Natural killer cell treated with Interleukin-12 subunit alpha and Interleukin-12 subunit beta and Interleukin-15 and Interleukin-18, amount 100 ng/mL, for 72 hours (primary cell): Measurements from ENCODE around the gene KRTAP13-4. TPM values are rescaled to one million over a fixed set of nuclear protein-coding genes. Genes with fewer than 3 reads are reported as not detected.

Source experiments
- ATAC-seq, 2 donors: fragments of 150-1000 bp; cut with Tn5 transposase in 1 of 2; sonication (Bioruptor Pico), chemical (Tn5 transposase) in 1 of 2; 2 replicates each; pipeline ENCODE4 v1.10.0; 2021
- DNase-seq: peaks from one replicate; pipeline ENCODE4 v3.0.0; 2022; ENCODE audit warnings: low spot score
- H3K27ac Mint-ChIP-seq, 2 donors: 1 replicate in 1 of 2; 2 replicates in 1 of 2; pipeline ENCODE4 v1.8.0; 2022; ENCODE audit warnings: mixed read lengths in 2 of 2, mild to moderate bottlenecking in 1 of 2, moderate library complexity in 1 of 2
- H3K27me3 Mint-ChIP-seq, 2 donors: 1 replicate in 1 of 2; 2 replicates in 1 of 2; pipeline ENCODE4 v1.8.0; 2022; ENCODE audit warnings: mixed read lengths in 2 of 2
- H3K36me3 Mint-ChIP-seq: one replicate; pipeline ENCODE4 v1.8.0; 2022; ENCODE audit warnings: mixed read lengths
- H3K4me1 Mint-ChIP-seq, 2 donors: 1 replicate in 1 of 2; 2 replicates in 1 of 2; pipeline ENCODE4 v1.8.0; 2022; ENCODE audit warnings: low read depth in 2 of 2, mixed read lengths in 2 of 2, mild to moderate bottlenecking in 1 of 2
- H3K4me3 Mint-ChIP-seq: one replicate; pipeline ENCODE4 v1.8.0; 2022; ENCODE audit warnings: mixed read lengths
- H3K9me3 Mint-ChIP-seq: 2 replicates; pipeline ENCODE4 v1.8.0; 2022; ENCODE audit warnings: mixed read lengths
- total RNA-seq, 2 donors: library from RNA; stranded (reverse); gene quantifications; one replicate each; pipeline ENCODE4 v1.2.3, GENCODE V29; 2022

Gene KRTAP13-4
- total RNA-seq, 2 donors from 2014 or later = not detected

DNA sequence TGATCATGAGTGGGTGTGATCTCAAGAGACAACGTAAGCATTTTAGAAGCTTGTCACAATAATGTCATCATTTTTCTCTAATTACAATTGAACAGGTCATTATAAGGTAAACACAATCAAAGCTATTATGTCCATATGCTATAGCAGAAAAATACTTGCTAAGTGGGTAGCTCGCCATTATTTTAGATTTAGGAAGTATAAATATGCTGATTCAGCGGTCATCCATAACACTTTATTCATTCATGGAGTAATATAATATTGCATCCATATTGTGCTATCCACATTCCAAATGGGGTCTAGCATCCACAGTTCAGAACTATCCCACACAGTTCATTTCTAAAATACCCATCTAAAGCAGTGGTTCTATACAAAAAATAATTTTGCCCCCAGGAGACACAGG, 18.5 kb downstream of the KRTAP13-4 start:
- DNase-seq = no peak
- peaks cover 12% of the 10 kb centered on the region for H3K9me3 Mint-ChIP-seq
- no peaks in the 10 kb centered on the region for H3K36me3 Mint-ChIP-seq
- no peak overlapping the region for H3K4me3 Mint-ChIP-seq
- no peak for ATAC-seq
- H3K4me1 Mint-ChIP-seq = no peaks in the 10 kb centered on the region
- H3K27me3 Mint-ChIP-seq = no peaks in the 10 kb centered on the region
- H3K27ac Mint-ChIP-seq = no peak overlapping the region

DNA sequence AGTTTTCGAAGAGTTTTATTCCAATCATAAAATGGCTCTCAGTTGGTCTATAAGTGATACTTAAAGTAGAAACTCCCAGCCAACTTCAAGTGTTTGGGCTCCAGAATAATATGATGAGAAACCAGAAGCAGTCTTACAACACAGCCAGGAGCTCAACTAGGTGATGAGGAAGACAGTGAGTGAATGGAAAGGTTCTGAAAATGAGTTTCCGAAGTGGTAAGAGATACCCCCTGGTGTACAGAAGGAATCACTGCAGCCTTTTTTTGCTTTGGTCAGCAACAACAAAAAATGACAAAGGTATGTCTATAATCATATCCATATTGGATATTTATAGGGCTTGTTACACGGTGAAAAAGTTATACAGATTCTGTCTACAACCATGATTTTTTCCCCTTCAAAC, 33.7 kb downstream of the KRTAP13-4 start:
- DNase-seq (no peak), ATAC-seq (no peak)
- no peaks in the 10 kb centered on the region for H3K27me3 Mint-ChIP-seq
- H3K4me3 Mint-ChIP-seq = no peak overlapping the region
- no peaks in the 10 kb centered on the region for H3K4me1 Mint-ChIP-seq
- H3K27ac Mint-ChIP-seq = no peak overlapping the region
- peaks cover 7% of the 10 kb centered on the region for H3K9me3 Mint-ChIP-seq
- H3K36me3 Mint-ChIP-seq = no peaks in the 10 kb centered on the region

DNA sequence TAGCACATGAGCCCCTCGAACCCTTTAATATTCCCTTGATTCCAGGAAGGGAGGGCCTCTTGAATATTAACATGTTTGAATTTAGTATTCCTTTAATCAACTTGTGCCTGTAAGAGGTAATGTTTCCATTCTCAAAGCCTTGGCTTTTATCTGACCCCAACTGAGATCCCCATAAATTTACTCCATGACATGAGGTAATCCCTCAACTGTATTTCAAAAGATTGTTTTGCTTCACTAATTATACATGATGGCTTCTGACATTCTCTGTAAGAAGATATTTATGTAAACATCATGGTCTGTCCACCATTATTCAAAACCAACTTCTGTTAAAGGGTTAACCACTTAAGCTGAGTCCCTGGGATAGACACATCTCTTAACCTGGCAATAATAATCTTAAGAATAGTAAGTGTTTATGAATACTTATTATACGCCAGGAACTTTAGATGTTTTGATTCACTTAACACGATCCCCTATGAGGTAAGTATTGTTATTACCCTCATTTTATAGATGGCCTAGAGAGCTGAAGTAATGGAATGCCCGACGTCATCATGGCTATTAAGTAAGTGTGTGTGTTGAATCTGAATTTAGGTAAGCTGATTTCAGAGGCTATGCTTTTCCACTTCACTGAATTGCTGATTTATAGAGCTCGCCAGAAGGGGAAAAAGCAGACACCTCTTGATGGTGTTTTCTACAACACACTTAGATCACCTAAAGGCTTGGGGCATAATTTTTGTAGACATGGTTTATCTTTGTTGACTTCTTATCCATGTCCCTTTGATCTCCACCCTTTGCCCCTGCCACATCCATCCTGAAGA, 39.1 kb downstream of the KRTAP13-4 start:
- no peak for DNase-seq
- H3K9me3 Mint-ChIP-seq = peaks cover 13% of the 10 kb centered on the region
- no peak for ATAC-seq
- no peak overlapping the region for H3K27ac Mint-ChIP-seq
- H3K36me3 Mint-ChIP-seq = no peaks in the 10 kb centered on the region
- no peaks in the 10 kb centered on the region for H3K4me1 Mint-ChIP-seq
- H3K27me3 Mint-ChIP-seq = no peaks in the 10 kb centered on the region
- H3K4me3 Mint-ChIP-seq = no peak overlapping the region

DNA sequence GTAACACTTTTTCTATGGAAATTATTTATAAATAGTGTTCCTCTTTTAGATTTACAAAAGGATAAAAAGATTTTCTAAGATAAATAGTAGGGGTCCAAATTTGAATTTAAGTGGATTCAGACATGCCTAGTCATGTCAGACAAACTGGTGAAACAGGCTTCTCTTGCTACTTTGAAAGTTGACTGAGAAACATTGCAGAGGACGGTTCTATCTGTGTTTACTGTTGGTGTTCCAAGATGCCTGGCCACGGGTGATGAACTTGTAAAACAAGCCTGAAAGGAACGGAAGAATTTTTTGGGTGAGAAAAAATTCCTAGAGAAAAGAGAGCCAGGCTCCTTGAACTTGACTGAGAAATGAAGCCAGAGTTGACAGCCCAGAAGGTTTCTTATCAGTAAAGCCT, 48.0 kb downstream of the KRTAP13-4 start:
- no peak for ATAC-seq
- no peaks in the 10 kb centered on the region for H3K36me3 Mint-ChIP-seq
- no peaks in the 10 kb centered on the region for H3K27me3 Mint-ChIP-seq
- H3K4me3 Mint-ChIP-seq = no peak overlapping the region
- no peak overlapping the region for H3K27ac Mint-ChIP-seq
- peaks cover 13% of the 10 kb centered on the region for H3K9me3 Mint-ChIP-seq
- H3K4me1 Mint-ChIP-seq = no peaks in the 10 kb centered on the region
- no peak for DNase-seq

DNA sequence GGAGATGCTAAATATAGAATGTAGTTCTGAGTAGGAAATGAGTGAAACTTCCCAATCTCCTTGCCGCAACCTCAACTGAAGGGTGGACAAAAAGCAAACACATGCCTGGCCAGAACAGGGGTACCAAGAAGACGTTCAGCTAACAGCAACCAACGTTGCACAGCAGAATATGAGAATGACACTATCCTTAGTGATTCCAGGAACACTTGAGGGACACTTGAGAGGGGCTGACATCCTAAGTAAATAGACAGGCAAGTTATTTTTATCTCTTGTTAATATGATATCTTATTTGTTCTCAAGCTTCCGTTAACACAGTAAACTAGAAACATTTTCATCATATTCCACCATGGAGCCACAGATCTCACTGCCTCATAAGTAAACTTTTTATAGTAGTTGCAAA, 49.2 kb downstream of the KRTAP13-4 start:
- Mint-ChIP-seq H3K4me3 (no peak overlapping the region), H3K9me3 (peaks cover 13% of the 10 kb centered on the region), H3K27ac (no peak overlapping the region), H3K36me3 (no peaks in the 10 kb centered on the region), H3K27me3 (no peaks in the 10 kb centered on the region), H3K4me1 (no peaks in the 10 kb centered on the region)
- no peak for DNase-seq
- ATAC-seq = no peak

DNA sequence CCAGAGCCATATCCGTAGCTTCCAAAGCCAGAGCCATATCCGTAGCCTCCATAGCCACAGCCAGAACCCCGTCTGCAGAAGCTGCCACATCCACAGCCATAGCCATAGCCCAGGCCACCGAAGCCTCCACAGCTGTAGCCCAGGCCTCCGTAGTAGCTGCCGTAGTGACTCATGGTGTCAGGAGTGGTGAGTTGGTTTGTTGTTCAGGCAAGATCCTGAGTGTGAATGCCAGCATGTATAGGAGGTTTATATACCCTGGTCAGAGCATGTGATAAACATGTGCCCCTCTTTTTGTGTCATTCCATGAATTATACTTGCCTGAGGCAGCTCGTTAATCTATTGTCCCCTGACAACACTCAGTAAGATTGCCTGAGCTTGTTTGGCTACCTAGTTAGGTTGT, 50.1 kb downstream of the KRTAP13-4 start, which contains the start of gene KRTAP19-1:
KRTAP19-1 (minus strand) TSS at position 223 of the 400 bp plus-strand sequence; CDS start at position 173, 50 bp downstream.
- H3K27ac Mint-ChIP-seq = no peak within 1 kb of the TSS
- no peaks in the 10 kb centered on the region for H3K4me1 Mint-ChIP-seq
- ATAC-seq = no peak
- H3K27me3 Mint-ChIP-seq = no peaks in the 10 kb centered on the region
- peaks cover 17% of the 10 kb centered on the region for H3K9me3 Mint-ChIP-seq
- H3K4me3 Mint-ChIP-seq = no peak within 1 kb of the TSS
- no peak for DNase-seq
- no peaks in the 10 kb centered on the region for H3K36me3 Mint-ChIP-seq

Other genes starting within 250 kb of the KRTAP13-4 start
- gene CLDN8, start 214.1 kb upstream of the KRTAP13-4 start, total RNA-seq = not detected
- not detected for gene KRTAP24-1, start 147.3 kb upstream of the KRTAP13-4 start, total RNA-seq
- gene KRTAP25-1, start 140.7 kb upstream of the KRTAP13-4 start, total RNA-seq = not detected
- gene KRTAP26-1, start 109.9 kb upstream of the KRTAP13-4 start, total RNA-seq = not detected
- not detected for gene KRTAP27-1, start 92.5 kb upstream of the KRTAP13-4 start, total RNA-seq
- gene KRTAP23-1, start 81.6 kb upstream of the KRTAP13-4 start, total RNA-seq = not detected
- gene KRTAP13-2, start 57.9 kb upstream of the KRTAP13-4 start, total RNA-seq = not detected
- not detected for gene KRTAP13-1, start 34.2 kb upstream of the KRTAP13-4 start, total RNA-seq
- gene KRTAP13-3, start 4.3 kb upstream of the KRTAP13-4 start, total RNA-seq = not detected
- not detected for gene KRTAP15-1, start 10.1 kb downstream of the KRTAP13-4 start, total RNA-seq
- gene KRTAP19-1, start 50.1 kb downstream of the KRTAP13-4 start, total RNA-seq = not detected
- gene KRTAP19-2, start 57.2 kb downstream of the KRTAP13-4 start, total RNA-seq = not detected
- not detected for gene KRTAP19-3, start 61.8 kb downstream of the KRTAP13-4 start, total RNA-seq
- gene KRTAP19-4, start 66.9 kb downstream of the KRTAP13-4 start, total RNA-seq = not detected
- gene KRTAP19-5, start 71.9 kb downstream of the KRTAP13-4 start, total RNA-seq = not detected
- not detected for gene KRTAP19-6, start 111.6 kb downstream of the KRTAP13-4 start, total RNA-seq
- not detected for gene KRTAP19-7, start 131.1 kb downstream of the KRTAP13-4 start, total RNA-seq
- not detected for gene KRTAP22-2, start 160.2 kb downstream of the KRTAP13-4 start, total RNA-seq
- gene KRTAP6-3, start 162.2 kb downstream of the KRTAP13-4 start, total RNA-seq = not detected
- not detected for gene KRTAP6-2, start 168.7 kb downstream of the KRTAP13-4 start, total RNA-seq
- not detected for gene KRTAP22-1, start 170.9 kb downstream of the KRTAP13-4 start, total RNA-seq
- not detected for gene KRTAP6-1, start 183.7 kb downstream of the KRTAP13-4 start, total RNA-seq
- not detected for gene KRTAP20-1, start 186.2 kb downstream of the KRTAP13-4 start, total RNA-seq
- not detected for gene KRTAP20-4, start 190.4 kb downstream of the KRTAP13-4 start, total RNA-seq
- gene KRTAP20-2, start 205.0 kb downstream of the KRTAP13-4 start, total RNA-seq = not detected
- not detected for gene KRTAP20-3, start 212.6 kb downstream of the KRTAP13-4 start, total RNA-seq